ENCODE measurements around the gene METTL24.
"Not testable (repeated sequence)": the region's sequence is repeated elsewhere in the genome, so short reads cannot be mapped to it uniquely, and the experiment has no call there.

METTL24 gene

DNA sequence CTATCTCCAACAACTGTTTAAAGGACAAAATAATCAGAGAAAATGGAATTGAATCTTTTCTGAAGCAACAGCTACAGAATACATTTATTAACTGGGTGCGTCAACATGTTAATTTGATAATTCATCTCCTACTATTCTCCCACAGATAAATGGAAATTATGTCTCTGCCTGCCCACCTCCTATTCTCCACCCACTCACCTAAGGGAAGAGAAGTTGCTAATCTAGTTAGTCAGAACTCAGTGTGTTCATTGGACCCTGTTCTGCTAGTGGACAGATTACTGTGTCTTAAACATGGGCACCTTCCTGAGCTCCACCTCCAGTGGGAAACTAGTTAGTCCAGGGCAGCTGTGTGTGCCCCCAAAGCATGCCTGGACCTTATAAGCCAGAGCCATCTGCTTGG, 41.0 kb downstream of the METTL24 start:
- TF ChIP-seq, protein P1, sequence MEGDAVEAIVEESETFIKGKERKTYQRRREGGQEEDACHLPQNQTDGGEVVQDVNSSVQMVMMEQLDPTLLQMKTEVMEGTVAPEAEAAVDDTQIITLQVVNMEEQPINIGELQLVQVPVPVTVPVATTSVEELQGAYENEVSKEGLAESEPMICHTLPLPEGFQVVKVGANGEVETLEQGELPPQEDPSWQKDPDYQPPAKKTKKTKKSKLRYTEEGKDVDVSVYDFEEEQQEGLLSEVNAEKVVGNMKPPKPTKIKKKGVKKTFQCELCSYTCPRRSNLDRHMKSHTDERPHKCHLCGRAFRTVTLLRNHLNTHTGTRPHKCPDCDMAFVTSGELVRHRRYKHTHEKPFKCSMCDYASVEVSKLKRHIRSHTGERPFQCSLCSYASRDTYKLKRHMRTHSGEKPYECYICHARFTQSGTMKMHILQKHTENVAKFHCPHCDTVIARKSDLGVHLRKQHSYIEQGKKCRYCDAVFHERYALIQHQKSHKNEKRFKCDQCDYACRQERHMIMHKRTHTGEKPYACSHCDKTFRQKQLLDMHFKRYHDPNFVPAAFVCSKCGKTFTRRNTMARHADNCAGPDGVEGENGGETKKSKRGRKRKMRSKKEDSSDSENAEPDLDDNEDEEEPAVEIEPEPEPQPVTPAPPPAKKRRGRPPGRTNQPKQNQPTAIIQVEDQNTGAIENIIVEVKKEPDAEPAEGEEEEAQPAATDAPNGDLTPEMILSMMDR (IDR thresholded peaks at IDR 0.05) = no peak
- Mint-ChIP-seq H3K9me3 (no peaks in the 10 kb centered on the region), H3K27ac (no peak overlapping the region), H3K4me1 (peaks cover 19% of the 10 kb centered on the region), H3K36me3 (ENCODE audit: low read depth) (peaks cover 10% of the 10 kb centered on the region), H3K4me3 (no peak overlapping the region), H3K27me3 (ENCODE audit: low read depth, poor library complexity) (no peaks in the 10 kb centered on the region)
- DNase-seq = no peak

DNA sequence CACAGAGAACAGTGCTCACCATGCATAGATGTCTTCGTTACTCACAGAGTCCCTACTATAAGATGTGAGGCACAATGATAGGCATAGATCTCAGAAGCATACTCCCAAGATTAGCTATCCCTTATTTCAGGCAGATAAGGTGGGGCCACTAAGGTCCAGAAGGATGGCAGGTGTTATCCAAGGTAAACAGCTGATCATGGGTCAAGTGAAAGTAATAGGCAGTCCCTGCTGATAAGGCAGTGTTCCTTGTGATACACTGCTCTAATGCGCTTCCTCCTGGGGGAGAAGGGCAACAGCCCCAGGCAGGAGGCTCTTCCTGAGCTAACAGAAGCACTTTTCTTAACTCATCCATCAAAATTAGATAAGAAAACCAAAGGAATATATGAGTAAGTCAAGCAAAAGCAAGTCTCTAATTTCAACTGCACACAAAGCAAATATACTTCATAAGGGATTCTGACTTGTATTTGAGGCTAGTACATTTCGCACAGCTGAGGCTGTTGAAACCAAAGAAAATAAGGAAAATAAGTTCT, 42.2 kb downstream of the METTL24 start:
- no peak overlapping the region for H3K27ac Mint-ChIP-seq
- H3K9me3 Mint-ChIP-seq = no peaks in the 10 kb centered on the region
- peaks cover 13% of the 10 kb centered on the region for H3K36me3 Mint-ChIP-seq (ENCODE audit: low read depth)
- no peak overlapping the region for H3K4me3 Mint-ChIP-seq
- no peaks in the 10 kb centered on the region for H3K27me3 Mint-ChIP-seq (ENCODE audit: low read depth, poor library complexity)
- H3K4me1 Mint-ChIP-seq = peaks cover 6% of the 10 kb centered on the region
- no peak for DNase-seq
- TF ChIP-seq, protein P1 (IDR thresholded peaks at IDR 0.05) = no peak

DNA sequence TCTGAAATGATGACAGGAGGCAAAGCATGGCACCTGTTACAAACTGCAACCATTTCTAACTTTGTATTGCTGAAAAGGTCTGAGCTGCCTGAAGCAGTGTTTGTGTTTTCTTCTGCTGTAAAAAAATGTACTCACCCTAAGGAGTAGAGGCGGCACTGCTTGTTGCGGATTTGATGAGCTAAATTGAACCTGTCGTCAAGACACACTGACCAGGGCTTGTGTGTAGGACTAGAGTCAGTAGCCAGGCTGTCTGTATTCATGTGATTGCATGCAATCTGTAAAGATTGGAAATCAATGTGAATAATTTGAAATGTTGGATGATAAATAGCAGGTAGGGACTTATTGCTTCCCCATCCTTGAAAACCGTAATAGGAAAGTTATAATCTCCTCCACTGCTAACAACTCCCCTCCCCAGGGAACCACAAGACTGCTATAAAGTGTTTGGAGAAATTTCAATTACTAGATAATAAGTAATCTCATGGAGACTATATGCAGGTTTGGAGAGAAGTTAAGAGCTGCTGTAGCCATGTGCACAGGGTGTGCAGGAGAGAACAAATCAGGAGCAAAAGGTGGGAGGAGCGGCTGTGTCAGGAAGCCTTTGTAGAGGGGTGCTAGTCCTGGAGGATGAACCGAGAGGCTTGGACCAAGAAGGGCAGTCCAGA, 42.8 kb downstream of the METTL24 start:
- no peak overlapping the region for H3K4me3 Mint-ChIP-seq
- peaks cover 3% of the 10 kb centered on the region for H3K9me3 Mint-ChIP-seq
- peaks cover 14% of the 10 kb centered on the region for H3K36me3 Mint-ChIP-seq (ENCODE audit: low read depth)
- H3K27me3 Mint-ChIP-seq (ENCODE audit: low read depth, poor library complexity) = no peaks in the 10 kb centered on the region
- H3K4me1 Mint-ChIP-seq = peaks cover under 1% of the 10 kb centered on the region
- no peak for DNase-seq
- TF ChIP-seq, protein P1 (IDR thresholded peaks at IDR 0.05) = no peak
- no peak overlapping the region for H3K27ac Mint-ChIP-seq

DNA sequence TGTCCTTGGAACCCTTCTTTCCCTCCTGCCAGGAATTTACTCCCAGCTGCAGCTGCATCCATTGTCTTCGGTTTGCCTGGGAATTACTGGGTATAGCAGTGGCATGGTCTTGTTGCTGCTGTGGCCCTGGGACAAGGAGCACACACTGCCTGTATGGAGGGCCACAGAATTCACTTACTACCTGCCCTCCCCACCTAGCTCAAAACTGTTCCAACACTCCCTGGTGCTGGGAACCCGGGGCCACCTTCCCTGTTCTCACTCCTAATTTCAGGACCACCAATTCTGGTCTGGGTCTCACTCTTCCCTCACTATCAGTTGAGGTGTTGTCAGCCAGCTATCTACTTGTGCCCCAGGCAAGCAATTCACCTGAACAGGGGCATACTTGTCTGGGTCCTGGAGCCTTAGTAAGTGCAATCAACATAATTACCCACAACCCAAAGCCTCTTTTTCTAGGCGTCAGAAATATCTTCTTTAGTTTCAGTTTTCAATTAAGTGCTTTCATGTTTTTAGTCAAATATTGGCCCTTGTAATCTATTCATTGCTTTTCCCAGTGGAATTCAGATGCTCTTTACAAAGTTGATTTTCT, 47.2 kb downstream of the METTL24 start:
- Mint-ChIP-seq H3K4me3 (no peak overlapping the region), H3K4me1 (no peaks in the 10 kb centered on the region), H3K27me3 (ENCODE audit: low read depth, poor library complexity) (no peaks in the 10 kb centered on the region), H3K27ac (no peak overlapping the region), H3K36me3 (ENCODE audit: low read depth) (peaks cover 37% of the 10 kb centered on the region), H3K9me3 (peaks cover 18% of the 10 kb centered on the region)
- no peak for DNase-seq
- TF ChIP-seq, protein P1 (IDR thresholded peaks at IDR 0.05) = no peak

DNA sequence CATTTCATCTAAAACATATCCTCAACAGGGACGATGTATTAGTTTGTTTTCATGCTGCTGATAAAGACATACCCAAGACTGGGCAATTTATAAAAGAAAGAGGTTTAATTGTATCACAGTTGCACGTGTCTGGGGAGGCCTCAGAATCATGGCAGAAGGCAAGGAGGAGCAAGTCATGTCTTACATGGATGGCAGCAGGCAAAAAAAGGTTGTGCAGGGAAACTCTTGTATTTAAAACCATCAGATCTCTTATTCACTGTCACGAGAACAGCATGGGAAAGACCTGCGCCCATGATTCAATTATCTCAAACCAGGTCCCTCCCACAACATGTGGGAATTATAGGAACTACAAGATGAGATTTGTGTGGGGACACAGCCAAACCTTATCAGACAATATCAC, 48.7 kb downstream of the METTL24 start:
- H3K27ac Mint-ChIP-seq; DNase-seq; H3K4me1 Mint-ChIP-seq; H3K27me3 Mint-ChIP-seq (ENCODE audit: low read depth, poor library complexity); H3K4me3 Mint-ChIP-seq: not testable (repeated sequence)
- Mint-ChIP-seq H3K36me3 (ENCODE audit: low read depth) (peaks cover 44% of the 10 kb centered on the region), H3K9me3 (peaks cover 25% of the 10 kb centered on the region)

DNA sequence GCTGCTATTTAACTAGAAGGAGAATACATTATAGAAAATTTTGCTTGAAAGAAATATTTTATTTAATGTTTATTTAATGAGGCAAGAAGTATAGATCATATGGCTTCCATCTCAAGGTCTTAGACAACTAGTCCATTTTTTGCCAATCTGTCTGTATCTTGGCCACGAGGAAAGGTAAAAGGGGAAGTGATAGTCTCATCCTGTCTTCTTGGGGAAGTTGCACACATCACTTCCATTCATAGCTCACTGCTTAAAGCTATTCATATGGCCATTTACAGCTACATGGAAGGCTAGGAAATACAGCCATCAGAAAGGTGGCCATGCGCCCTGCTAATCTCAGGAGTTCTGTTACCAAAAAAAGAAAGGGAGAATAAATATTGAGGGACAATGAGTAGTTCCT, 50.8 kb downstream of the METTL24 start:
- Mint-ChIP-seq H3K27ac (no peak overlapping the region), H3K4me1 (no peaks in the 10 kb centered on the region), H3K9me3 (peaks cover 32% of the 10 kb centered on the region), H3K27me3 (ENCODE audit: low read depth, poor library complexity) (peaks cover 3% of the 10 kb centered on the region), H3K4me3 (no peak overlapping the region), H3K36me3 (ENCODE audit: low read depth) (peaks cover 44% of the 10 kb centered on the region)
- DNase-seq = no peak
- TF ChIP-seq, protein P1 (IDR thresholded peaks at IDR 0.05) = no peak

DNA sequence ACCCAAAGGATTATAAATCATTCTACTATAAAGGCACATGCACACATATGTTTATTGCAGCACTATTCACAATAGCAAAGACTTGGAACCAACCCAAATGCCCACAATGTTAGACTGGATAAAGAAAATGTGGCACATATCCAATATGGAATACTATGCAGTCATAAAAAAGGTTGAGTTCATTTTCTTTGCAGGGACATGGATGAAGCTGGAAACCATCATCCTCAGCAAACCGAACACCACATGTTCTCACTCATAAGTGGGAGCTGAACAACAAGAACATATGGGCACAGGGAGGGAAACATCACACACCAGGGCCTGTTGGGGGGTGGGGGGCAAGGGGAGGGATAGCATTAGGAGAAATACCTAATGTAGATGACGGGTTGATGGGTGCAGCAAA, 52.3 kb downstream of the METTL24 start:
- DNase-seq; H3K27me3 Mint-ChIP-seq (ENCODE audit: low read depth, poor library complexity); H3K4me3 Mint-ChIP-seq; H3K27ac Mint-ChIP-seq; H3K4me1 Mint-ChIP-seq: not testable (repeated sequence)
- peaks cover 32% of the 10 kb centered on the region for H3K9me3 Mint-ChIP-seq
- H3K36me3 Mint-ChIP-seq (ENCODE audit: low read depth) = peaks cover 43% of the 10 kb centered on the region

DNA sequence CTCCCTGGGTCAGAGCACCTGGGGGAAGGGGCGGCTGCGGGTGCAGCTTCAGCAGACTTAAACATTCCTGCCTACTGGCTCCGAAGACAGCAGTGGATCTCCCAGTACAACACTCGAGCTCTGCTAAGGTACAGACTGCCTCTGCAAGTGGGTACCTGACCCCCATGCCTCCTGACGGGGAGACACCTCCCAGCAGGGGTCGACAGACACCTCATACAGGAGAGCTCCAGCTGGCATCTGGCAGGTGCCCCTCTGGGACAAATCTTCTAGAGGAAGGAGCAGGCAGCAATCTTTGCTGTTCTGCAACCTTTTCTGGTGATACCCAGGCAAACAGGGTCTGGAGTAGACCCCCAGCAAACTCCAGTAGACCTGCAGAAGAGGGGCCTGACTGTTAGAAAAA, 54.5 kb downstream of the METTL24 start:
- not testable (repeated sequence) for DNase-seq; H3K27ac Mint-ChIP-seq; H3K4me3 Mint-ChIP-seq; H3K27me3 Mint-ChIP-seq (ENCODE audit: low read depth, poor library complexity); H3K4me1 Mint-ChIP-seq
- peaks cover 16% of the 10 kb centered on the region for H3K9me3 Mint-ChIP-seq
- peaks cover 32% of the 10 kb centered on the region for H3K36me3 Mint-ChIP-seq (ENCODE audit: low read depth)
